Measurements from ENCODE around the gene SLC35F5. TPM values are rescaled to one million over a fixed set of nuclear protein-coding genes. Genes with fewer than 3 reads are reported as not detected.
"Not testable (repeated sequence)": the region's sequence is repeated elsewhere in the genome, so short reads cannot be mapped to it uniquely, and the experiment has no call there.

The SLC35F5 gene
- total and polyA plus RNA-seq, 2 experiments from 2014 or later = 10.9 to 30.5 TPM

DNA sequence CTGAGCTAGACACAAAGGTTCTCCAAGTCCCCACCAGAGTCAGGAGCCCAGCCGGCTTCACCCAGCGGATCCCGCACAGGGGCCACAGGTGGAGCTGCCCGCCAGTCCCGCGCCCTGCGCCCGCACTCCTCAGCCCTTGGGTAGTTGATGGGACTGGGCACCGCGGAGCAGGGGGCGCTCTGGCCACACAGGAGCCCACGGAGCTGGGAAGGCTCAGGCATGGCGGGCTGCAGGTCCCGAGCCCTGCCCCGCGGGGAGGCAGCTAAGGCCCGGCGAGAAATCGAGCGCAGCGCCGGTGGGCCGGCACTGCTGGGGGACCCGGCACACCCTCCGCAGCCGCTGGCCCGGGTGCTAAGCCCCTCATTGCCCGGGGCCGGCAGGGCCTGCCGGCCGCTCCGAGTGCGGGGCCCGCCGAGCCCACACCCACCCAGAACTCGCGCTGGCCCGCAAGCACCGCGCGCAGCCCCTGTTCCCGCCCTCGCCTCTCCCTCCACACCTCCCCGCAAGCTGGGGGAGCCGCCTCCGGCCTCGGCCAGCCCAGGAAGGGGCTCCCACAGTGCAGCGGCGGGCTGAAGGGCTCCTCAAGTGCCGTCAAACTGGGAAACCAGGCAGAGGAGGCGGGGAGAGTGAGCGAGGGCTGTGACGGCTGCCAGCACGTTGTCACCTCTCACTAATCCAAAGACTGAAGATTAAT is 52.0 kb downstream of the SLC35F5 start:
- not testable (repeated sequence) for H3K79me2 ChIP-seq (replicated peaks; ENCODE audit: insufficient read depth); H3K4me3 ChIP-seq; H3K27ac Mint-ChIP-seq; H3F3A ChIP-seq (replicated peaks; ENCODE audit: low read depth); DNase-seq (ENCODE audit: low spot score); H3K4me1 ChIP-seq (ENCODE audit: insufficient read depth); H3K9me3 Mint-ChIP-seq; H3K27me3 ChIP-seq (ENCODE audit: insufficient read depth); H3K4me3 Mint-ChIP-seq; H2AFZ ChIP-seq; H3K27me3 Mint-ChIP-seq (ENCODE audit: insufficient read depth, low read depth, poor library complexity); H4K20me1 ChIP-seq (replicated peaks; ENCODE audit: insufficient read depth); ATAC-seq; H3K36me3 ChIP-seq (ENCODE audit: insufficient read depth); H3K9me2 ChIP-seq (ENCODE audit: insufficient read depth); H3K27ac ChIP-seq (ENCODE audit: low read depth); H3K4me2 ChIP-seq
- Mint-ChIP-seq H3K4me1 (peaks cover 11% of the 10 kb centered on the region), H3K36me3 (ENCODE audit: low read depth) (peaks cover 14% of the 10 kb centered on the region; the same call in 2 of the 3 replicates)
- TF ChIP-seq, protein P1, sequence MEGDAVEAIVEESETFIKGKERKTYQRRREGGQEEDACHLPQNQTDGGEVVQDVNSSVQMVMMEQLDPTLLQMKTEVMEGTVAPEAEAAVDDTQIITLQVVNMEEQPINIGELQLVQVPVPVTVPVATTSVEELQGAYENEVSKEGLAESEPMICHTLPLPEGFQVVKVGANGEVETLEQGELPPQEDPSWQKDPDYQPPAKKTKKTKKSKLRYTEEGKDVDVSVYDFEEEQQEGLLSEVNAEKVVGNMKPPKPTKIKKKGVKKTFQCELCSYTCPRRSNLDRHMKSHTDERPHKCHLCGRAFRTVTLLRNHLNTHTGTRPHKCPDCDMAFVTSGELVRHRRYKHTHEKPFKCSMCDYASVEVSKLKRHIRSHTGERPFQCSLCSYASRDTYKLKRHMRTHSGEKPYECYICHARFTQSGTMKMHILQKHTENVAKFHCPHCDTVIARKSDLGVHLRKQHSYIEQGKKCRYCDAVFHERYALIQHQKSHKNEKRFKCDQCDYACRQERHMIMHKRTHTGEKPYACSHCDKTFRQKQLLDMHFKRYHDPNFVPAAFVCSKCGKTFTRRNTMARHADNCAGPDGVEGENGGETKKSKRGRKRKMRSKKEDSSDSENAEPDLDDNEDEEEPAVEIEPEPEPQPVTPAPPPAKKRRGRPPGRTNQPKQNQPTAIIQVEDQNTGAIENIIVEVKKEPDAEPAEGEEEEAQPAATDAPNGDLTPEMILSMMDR (conservative IDR thresholded peaks at IDR 0.05; ENCODE audit: low read depth in 2 of 2) = peak in 1 of 2 experiments; percentile 17; a peak in 1 of 4 replicates

DNA sequence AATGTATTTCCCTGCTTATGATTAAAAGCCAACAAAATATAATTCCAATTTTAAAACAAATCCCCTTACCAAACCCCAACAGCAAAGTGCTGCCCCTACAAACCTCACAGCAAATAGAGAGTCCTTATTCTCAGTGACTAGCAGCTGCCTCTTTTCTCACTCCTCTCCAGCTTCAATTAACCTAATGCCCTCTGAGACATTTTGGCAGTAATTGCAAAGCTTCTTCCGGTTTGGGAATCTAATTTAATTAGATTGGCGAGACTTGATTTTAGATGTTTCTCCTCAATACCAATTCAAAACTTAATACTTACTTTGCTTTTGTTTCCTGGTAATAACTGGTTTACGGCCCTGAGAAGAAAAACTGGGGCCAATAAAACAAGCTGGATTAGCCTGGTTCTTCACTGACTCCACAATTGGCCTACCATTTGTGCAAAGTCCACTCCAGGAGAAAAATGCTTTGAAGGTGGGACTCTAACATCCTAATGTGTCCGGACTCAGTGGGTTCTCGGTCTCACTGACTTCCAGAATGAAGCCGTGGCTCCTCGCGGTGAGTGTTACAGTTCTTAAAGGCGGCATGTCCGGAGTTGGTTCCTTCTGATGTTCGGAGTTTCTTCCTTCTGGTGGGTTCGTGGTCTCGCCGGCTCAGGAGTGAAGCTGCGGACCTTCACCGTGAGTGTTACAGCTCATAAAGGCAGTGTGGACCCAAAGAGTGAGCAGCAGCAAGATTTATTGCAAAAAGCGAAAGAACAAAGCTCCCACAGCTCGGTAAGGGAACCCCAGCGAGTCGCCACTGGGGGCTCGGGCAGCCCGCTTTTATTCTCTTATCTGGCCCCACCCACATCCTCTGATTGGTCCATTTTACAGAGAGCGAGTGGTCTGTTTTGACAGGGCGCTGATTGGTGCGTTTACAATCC is 52.8 kb downstream of the SLC35F5 start:
- Mint-ChIP-seq H3K36me3 (ENCODE audit: low read depth) (peaks cover 14% of the 10 kb centered on the region; the same call in 2 of the 3 replicates), H3K4me1 (peaks cover 7% of the 10 kb centered on the region; the same call in 2 of the 3 replicates), H3K27ac (no peak overlapping the region), H3K4me3 (no peak overlapping the region), H3K27me3 (ENCODE audit: insufficient read depth, low read depth, poor library complexity) (peaks cover 2% of the 10 kb centered on the region), H3K9me3 (peaks cover 4% of the 10 kb centered on the region; the same call in 2 of the 3 replicates)
- Histone ChIP-seq H3K79me2 (replicated peaks; ENCODE audit: insufficient read depth) (no peaks in the 10 kb centered on the region), H4K20me1 (replicated peaks; ENCODE audit: insufficient read depth) (no peaks in the 10 kb centered on the region), H3K4me2 (no peak overlapping the region), H3K4me3 (no peak overlapping the region), H3K27me3 (ENCODE audit: insufficient read depth) (no peaks in the 10 kb centered on the region), H3K9me2 (ENCODE audit: insufficient read depth) (no peaks in the 10 kb centered on the region), H3K4me1 (ENCODE audit: insufficient read depth) (no peaks in the 10 kb centered on the region), H3K36me3 (ENCODE audit: insufficient read depth) (no peaks in the 10 kb centered on the region), H3K27ac (ENCODE audit: low read depth) (no peak overlapping the region), H2AFZ (no peak overlapping the region), H3F3A (replicated peaks; ENCODE audit: low read depth) (no peaks in the 10 kb centered on the region)
- peak; percentile 27 for DNase-seq (ENCODE audit: low spot score)
- no peak for ATAC-seq
- TF ChIP-seq NANOG (IDR thresholded peaks at IDR 0.05; ENCODE audit: borderline replicate concordance) (no peak), JUNB (IDR thresholded peaks at IDR 0.05; ENCODE audit: unreplicated experiment) (no peak), EZH2phosphoT487 (IDR thresholded peaks at IDR 0.05; ENCODE audit: unreplicated experiment) (no peak), CREB1 (CRISPR knock-in tag; IDR thresholded peaks at IDR 0.05; ENCODE audit: low read depth) (no peak), EZH2 (IDR thresholded peaks at IDR 0.05; ENCODE audit: low read depth, unreplicated experiment) (no peak), ZNF331 (CRISPR knock-in tag; IDR thresholded peaks at IDR 0.05; ENCODE audit: low read depth) (no peak), POLR2AphosphoS5 (IDR thresholded peaks at IDR 0.05; ENCODE audit: low read depth) (no peak), STAT1 (IDR thresholded peaks at IDR 0.05; ENCODE audit: unreplicated experiment) (no peak)
- TF ChIP-seq, protein P2, sequence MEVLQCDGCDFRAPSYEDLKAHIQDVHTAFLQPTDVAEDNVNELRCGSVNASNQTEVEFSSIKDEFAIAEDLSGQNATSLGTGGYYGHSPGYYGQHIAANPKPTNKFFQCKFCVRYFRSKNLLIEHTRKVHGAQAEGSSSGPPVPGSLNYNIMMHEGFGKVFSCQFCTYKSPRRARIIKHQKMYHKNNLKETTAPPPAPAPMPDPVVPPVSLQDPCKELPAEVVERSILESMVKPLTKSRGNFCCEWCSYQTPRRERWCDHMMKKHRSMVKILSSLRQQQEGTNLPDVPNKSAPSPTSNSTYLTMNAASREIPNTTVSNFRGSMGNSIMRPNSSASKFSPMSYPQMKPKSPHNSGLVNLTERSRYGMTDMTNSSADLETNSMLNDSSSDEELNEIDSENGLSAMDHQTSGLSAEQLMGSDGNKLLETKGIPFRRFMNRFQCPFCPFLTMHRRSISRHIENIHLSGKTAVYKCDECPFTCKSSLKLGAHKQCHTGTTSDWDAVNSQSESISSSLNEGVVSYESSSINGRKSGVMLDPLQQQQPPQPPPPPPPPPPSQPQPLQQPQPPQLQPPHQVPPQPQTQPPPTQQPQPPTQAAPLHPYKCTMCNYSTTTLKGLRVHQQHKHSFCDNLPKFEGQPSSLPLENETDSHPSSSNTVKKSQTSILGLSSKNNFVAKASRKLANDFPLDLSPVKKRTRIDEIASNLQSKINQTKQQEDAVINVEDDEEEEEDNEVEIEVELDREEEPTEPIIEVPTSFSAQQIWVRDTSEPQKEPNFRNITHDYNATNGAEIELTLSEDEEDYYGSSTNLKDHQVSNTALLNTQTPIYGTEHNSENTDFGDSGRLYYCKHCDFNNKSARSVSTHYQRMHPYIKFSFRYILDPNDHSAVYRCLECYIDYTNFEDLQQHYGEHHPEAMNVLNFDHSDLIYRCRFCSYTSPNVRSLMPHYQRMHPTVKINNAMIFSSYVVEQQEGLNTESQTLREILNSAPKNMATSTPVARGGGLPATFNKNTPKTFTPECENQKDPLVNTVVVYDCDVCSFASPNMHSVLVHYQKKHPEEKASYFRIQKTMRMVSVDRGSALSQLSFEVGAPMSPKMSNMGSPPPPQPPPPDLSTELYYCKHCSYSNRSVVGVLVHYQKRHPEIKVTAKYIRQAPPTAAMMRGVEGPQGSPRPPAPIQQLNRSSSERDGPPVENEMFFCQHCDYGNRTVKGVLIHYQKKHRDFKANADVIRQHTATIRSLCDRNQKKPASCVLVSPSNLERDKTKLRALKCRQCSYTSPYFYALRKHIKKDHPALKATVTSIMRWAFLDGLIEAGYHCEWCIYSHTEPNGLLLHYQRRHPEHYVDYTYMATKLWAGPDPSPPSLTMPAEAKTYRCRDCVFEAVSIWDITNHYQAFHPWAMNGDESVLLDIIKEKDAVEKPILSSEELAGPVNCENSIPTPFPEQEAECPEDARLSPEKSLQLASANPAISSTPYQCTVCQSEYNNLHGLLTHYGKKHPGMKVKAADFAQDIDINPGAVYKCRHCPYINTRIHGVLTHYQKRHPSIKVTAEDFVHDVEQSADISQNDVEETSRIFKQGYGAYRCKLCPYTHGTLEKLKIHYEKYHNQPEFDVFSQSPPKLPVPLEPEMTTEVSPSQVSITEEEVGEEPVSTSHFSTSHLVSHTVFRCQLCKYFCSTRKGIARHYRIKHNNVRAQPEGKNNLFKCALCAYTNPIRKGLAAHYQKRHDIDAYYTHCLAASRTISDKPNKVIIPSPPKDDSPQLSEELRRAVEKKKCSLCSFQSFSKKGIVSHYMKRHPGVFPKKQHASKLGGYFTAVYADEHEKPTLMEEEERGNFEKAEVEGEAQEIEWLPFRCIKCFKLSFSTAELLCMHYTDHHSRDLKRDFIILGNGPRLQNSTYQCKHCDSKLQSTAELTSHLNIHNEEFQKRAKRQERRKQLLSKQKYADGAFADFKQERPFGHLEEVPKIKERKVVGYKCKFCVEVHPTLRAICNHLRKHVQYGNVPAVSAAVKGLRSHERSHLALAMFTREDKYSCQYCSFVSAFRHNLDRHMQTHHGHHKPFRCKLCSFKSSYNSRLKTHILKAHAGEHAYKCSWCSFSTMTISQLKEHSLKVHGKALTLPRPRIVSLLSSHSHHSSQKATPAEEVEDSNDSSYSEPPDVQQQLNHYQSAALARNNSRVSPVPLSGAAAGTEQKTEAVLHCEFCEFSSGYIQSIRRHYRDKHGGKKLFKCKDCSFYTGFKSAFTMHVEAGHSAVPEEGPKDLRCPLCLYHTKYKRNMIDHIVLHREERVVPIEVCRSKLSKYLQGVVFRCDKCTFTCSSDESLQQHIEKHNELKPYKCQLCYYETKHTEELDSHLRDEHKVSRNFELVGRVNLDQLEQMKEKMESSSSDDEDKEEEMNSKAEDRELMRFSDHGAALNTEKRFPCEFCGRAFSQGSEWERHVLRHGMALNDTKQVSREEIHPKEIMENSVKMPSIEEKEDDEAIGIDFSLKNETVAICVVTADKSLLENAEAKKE (CRISPR knock-in tag; IDR thresholded peaks at IDR 0.05) = no peak
- TF ChIP-seq, protein P3, sequence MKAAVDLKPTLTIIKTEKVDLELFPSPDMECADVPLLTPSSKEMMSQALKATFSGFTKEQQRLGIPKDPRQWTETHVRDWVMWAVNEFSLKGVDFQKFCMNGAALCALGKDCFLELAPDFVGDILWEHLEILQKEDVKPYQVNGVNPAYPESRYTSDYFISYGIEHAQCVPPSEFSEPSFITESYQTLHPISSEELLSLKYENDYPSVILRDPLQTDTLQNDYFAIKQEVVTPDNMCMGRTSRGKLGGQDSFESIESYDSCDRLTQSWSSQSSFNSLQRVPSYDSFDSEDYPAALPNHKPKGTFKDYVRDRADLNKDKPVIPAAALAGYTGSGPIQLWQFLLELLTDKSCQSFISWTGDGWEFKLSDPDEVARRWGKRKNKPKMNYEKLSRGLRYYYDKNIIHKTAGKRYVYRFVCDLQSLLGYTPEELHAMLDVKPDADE (IDR thresholded peaks at IDR 0.05) = no peak

All from GM23338 (cell line).